NCI-H187 treated with DMSO at 0.1 percent for 48 hours (cell line): ENCODE results near the gene UNC79.
"Not testable (repeated sequence)": the region's sequence is repeated elsewhere in the genome, so short reads cannot be mapped to it uniquely, and the experiment has no call there.

Experiments
- DNase-seq: peaks from one replicate; lab custom pipeline; 2025; lab: John Stamatoyannopoulos, UW

Gene UNC79

DNA sequence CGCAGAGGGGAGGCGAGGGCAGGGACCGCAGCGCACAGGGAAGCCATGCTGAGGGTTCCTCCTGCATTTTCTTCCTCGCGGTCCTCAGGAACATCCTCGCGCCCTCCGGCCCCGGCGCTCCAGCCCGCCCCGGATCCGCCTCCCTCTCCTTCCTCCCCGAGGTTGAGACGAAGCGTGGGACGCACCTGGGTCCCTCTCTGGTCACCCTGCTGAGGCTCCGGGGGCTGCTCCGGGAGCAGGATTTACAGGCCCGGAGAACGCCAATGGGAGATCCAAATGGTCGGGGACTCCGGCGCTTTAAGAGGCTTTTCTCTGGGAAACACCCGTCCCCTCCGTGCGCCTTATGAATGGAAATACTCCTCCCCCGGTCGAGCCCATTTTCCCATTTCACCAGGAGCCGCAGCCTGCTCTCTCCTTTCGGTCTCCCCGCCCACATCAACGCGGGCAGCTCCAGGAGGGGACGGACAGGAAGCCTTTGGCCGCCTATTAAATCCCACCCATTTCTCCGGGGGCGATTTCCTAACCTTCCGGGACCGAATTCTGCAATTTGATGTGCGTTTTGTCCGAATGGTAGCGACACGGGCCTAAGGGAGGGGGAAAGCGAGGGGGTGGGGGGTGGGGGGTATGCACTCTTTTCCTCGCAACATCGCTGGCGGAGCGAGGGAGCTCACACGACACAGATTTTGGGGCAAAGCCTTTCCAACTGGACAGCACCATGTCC, at the start of gene UNC79:
UNC79 (plus strand) TSS at position 625 of the 721 bp plus-strand sequence; CDS start at position 716, 91 bp downstream.
- peak; percentile 75 for DNase-seq

GRCh38 chr14:93381644-93382043, 49.1 kb upstream of the UNC79 start:
- DNase-seq: no peak

DNA sequence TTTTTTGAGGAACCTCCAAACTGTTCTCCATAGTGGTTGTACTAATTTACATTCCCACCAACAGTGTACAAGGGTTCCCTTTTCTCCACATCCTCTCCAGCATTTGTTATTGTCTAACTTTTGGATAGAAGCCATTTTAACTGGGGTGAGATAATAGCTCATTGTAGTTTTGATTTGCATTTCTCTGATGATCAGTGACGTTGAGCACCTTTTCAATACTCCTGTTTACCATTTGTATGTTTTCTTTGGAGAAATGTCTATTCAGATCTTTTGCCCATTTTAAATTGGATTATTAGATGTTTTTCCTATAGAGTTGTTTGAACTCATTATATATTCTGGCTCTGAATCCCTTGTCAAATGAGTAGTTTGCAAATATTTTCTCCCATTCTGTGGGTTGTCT, 46.5 kb upstream of the UNC79 start:
- DNase-seq: not testable (repeated sequence)

- DNase-seq: no peak
These were observed 35.5 kb upstream of the UNC79 start for GRCh38 chr14:93395231-93395630.

- no peak for DNase-seq
These were observed 34.3 kb upstream of the UNC79 start for GRCh38 chr14:93396456-93396855.

GRCh38 chr14:93398491-93398890, 32.2 kb upstream of the UNC79 start:
- no peak for DNase-seq

GRCh38 chr14:93402951-93403350, 27.8 kb upstream of the UNC79 start:
- no peak for DNase-seq

GRCh38 chr14:93410021-93410420, 20.7 kb upstream of the UNC79 start:
- DNase-seq: no peak

- no peak for DNase-seq
These were observed 19.8 kb upstream of the UNC79 start for GRCh38 chr14:93410893-93411292.

DNA sequence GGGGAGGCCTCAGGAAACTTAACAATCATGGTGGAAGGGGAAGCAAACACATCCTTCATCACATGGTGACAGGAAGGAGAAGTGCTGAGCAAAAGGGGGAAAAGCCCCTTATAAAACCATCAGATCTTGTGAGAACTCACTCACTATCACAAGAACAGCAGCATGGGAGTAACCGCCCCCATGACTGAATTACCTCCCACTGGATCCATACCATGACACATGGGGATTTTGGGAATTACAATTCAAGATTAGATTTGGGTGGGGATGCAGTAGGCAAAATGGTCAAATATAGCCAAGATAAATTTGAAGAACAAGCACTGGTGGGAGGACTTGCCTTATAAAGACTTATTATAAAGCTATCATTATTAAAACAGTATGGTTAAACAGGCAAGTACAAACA, 5.6 kb upstream of the UNC79 start:
- not testable (repeated sequence) for DNase-seq

GRCh38 chr14:93426750-93427149, 4.0 kb upstream of the UNC79 start:
- DNase-seq: no peak

GRCh38 chr14:93431036-93431670, 414 bp downstream of the UNC79 start:
- DNase-seq: peak; percentile 72

DNA sequence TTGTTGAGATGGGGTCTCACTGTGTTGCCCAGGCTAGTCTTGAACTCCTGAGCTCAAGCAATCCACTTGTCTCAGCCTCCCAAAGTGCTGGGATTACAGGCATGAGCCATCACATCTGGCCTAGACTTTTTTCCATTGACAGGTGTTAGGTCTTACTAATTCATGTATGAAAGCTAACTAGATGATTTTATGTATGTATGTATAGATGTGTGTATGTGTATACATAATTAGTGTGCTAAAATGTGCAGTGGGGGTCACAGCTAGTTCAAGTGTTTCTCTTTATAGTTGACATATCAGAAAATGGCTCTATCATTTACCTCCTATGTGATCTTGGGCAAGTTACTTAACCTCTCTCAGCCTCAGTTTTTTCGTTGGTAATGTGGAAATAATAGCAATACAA, 23.5 kb downstream of the UNC79 start:
- DNase-seq: no peak

- DNase-seq: no peak
These were observed 25.6 kb downstream of the UNC79 start for GRCh38 chr14:93456356-93456755.

- DNase-seq: no peak
These were observed 27.5 kb downstream of the UNC79 start for GRCh38 chr14:93458234-93458633.

DNA sequence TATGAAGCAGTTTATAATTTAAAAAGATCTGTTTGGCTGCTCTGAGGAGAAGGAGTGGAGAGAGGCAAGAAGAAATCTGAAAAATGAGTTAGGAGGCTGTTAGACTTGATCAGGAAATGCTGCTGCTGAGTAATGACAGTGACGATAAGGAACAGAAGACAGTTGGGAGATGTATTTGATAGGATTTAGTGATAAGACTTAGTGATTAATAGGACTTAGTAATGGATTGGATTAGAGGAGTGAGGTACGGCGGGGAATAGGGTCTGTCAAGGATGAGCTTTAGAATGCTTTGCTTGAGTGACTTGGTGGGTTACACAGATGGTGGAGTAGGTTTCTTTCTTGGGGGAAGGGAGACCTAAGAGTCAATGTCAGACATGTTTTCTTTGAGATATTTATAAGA, 31.7 kb downstream of the UNC79 start:
- no peak for DNase-seq

GRCh38 chr14:93464271-93464670, 33.5 kb downstream of the UNC79 start:
- no peak for DNase-seq

- DNase-seq: no peak
These were observed 44.7 kb downstream of the UNC79 start for GRCh38 chr14:93475471-93475870.

DNA sequence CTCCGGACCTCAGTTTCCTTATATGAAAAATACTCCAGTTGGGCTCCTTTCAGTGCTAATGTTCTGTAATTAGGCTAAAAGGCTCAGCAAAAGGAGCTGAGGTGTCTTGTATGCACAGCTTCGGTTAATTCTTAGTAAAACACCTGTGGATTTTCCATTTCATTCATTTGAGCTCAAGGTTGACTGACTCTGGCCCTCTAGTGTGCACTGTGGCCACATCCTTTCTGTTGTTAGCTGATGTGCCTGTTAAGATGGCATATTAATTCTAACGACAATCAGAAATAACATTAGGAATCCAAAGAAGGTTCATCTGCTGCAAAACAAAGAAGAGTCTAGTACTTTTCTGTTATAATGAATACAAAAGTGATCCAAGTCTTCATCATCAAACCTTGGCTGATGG, 45.6 kb downstream of the UNC79 start:
- no peak for DNase-seq

GRCh38 chr14:93479074-93479473, 48.3 kb downstream of the UNC79 start:
- DNase-seq: not testable (repeated sequence)

- DNase-seq: no peak
These were observed 50.1 kb downstream of the UNC79 start for GRCh38 chr14:93480867-93481266.

DNA sequence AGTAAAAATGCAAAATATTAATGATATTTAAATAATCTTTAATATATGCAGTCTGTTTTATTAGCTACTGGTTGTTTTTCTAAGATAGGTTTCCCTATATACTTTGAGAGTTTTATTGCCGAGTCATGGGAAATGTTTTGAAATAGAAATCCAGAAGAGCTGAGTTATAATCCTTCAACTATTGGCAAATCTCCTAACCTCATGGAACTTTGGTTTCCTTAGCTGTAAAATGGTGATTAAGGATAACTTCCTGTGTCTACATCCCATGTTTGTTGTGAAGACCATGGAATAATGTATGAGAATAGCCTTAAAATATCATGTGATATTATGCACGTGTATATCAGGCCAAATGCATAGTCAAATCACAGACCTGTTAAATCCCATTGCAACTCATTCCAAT, 51.0 kb downstream of the UNC79 start:
- DNase-seq: no peak

DNA sequence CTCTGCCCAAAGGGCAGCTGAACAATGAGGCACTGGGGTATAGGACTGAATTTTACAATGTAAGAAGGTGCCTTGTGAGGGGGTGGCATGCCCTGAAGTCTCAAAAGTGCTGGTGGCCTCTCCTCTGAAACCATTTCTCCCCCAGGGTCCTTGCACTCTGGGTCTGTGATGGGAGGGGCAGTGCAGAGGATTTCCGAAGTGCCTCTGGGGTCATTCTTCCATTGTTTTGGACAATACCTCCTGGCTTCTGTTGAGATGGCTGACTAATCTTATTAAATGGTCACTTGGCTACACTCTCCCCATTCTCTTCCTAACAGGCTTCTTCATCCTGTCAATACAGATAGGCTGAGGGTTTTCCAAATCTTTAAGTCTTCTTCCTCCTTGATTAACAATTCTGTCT, 59.3 kb downstream of the UNC79 start:
- no peak for DNase-seq

GRCh38 chr14:93493054-93493453, 62.3 kb downstream of the UNC79 start:
- no peak for DNase-seq
